ENCODE results near the gene TNPO3.

DNA sequence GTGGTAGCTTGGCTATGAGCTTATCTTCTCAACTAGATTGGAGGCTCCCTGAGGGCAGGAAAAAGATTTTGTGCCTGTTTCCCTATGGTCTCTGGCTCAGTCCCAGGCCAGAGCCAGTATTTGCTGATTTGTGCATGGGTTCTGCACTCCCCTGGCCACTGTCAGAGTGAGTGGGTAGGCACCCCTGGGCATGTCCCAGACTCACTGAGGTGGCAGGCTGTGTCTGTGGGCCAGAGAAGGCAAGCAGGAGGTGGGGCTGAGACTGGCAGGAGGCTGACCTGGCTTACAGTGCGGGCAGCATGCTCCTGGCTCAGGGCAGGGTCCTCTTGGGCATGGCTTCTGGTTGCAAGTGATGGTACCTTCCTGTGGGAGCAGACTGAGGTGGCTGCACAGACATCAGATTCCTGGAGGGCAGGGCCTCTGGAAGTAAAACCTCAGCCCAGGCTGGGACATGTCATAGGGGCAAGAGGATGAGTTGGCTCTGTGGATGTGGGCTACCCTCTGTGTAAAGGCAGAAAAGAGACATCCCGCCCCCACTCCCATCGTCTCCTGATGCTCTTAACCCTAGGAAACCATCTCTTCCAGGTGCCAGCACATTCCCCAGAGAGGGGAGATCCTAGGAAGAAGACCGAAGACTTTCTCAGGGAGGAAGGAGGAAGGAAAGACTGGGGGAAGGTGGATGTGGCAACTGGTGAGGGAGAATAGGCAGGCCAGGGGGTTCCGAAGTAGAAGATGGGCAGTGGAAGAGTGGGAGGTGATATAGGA is 148.7 kb downstream of the TNPO3 start:
- TF ChIP-seq CTCF (IDR thresholded peaks at IDR 0.05) (no peak), POLR2AphosphoS5 (IDR thresholded peaks at IDR 0.05) (no peak), POLR2A (IDR thresholded peaks at IDR 0.05) (no peak), EP300 (IDR thresholded peaks at IDR 0.05; ENCODE audit: low read depth) (no peak)
